ENCODE measurements around the gene FHOD3.

DNA sequence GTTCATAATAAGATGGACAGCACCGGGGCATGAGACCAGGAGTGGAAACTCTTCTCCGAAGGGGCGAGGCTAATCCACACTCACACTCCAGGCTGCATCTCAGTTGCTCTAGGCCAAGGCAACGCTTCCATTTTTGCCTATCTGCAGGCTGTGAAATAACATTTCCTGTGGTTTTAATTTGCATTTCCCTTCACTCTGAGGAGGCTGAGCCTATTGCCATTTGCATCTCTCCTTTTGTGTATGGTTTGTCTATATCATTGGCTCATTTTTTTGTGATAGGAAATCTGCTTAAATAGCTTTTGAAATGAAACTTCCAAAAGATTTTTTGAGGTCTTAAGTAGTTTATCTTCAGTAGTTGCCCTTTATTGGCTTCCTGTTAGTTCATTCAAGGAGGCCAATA lies 473.7 kb downstream of the FHOD3 start:
- no peak for TF ChIP-seq POLR2A (IDR thresholded peaks at IDR 0.05; ENCODE audit: low read depth)
- TF ChIP-seq, protein P1, sequence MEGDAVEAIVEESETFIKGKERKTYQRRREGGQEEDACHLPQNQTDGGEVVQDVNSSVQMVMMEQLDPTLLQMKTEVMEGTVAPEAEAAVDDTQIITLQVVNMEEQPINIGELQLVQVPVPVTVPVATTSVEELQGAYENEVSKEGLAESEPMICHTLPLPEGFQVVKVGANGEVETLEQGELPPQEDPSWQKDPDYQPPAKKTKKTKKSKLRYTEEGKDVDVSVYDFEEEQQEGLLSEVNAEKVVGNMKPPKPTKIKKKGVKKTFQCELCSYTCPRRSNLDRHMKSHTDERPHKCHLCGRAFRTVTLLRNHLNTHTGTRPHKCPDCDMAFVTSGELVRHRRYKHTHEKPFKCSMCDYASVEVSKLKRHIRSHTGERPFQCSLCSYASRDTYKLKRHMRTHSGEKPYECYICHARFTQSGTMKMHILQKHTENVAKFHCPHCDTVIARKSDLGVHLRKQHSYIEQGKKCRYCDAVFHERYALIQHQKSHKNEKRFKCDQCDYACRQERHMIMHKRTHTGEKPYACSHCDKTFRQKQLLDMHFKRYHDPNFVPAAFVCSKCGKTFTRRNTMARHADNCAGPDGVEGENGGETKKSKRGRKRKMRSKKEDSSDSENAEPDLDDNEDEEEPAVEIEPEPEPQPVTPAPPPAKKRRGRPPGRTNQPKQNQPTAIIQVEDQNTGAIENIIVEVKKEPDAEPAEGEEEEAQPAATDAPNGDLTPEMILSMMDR (IDR thresholded peaks at IDR 0.05) = no peak

All from esophagus muscularis mucosa (tissue), 3 donors.